Ovary (tissue), 9 donors: Measurements from ENCODE around the gene PPM1H. TPM values are rescaled to one million over a fixed set of nuclear protein-coding genes. Genes with fewer than 3 reads are reported as not detected.

Source experiments
- DNase-seq, 5 donors: peaks; one replicate each; pipeline ENCODE4 v3.0.0-alpha.2; 2019 to 2020
- H3K27ac ChIP-seq, 2 donors: fragments of 200-600 bp; one replicate each; pipeline versions ENCODE4 v1.5.1 to v1.8.0; 2019 to 2022
- H3K27me3 ChIP-seq: fragments of 200-600 bp; one replicate; pipeline ENCODE4 v1.8.0; 2022
- H3K36me3 ChIP-seq: fragments of 200-600 bp; sonication (generic); one replicate; pipeline ENCODE4 v1.5.1; 2019
- H3K4me1 ChIP-seq: one replicate; pipeline ENCODE4 v1.8.1; 2013; ENCODE audit warnings: mild to moderate bottlenecking, moderate library complexity; ENCODE audit not compliant: insufficient read depth
- H3K4me3 ChIP-seq: fragments of 200-600 bp; sonication (generic); one replicate; pipeline ENCODE4 v1.5.1; 2017
- H3K9me3 ChIP-seq, 2 donors: fragments of 200-600 bp in 1 of 2; sonication (generic) in 1 of 2; one replicate each; pipeline versions ENCODE4 v1.5.1 to v1.8.1; 2013 to 2019; ENCODE audit warnings: mild to moderate bottlenecking in 1 of 2, moderate library complexity in 1 of 2
- EP300 ChIP-seq: sonication (generic); formaldehyde crosslinking; IDR thresholded peaks from one replicate; pipeline ENCODE4 v1.6.1; 2017; ENCODE audit warnings: antibody characterized with exemption
- POLR2A ChIP-seq: fragments of 450-650 bp; IDR thresholded peaks from one replicate; pipeline ENCODE4 v1.6.1; 2017; ENCODE audit warnings: antibody characterized with exemption, mild to moderate bottlenecking, moderate library complexity
- WGBS, 3 donors: extraction: QIAGEN DNeasy Blood & Tissue Kit in 1 of 3; methylation state at CpG; one replicate each; pipeline versions ENCODE4 v1.1.5 to v1.1.7; 2013 to 2017; 5-methylcytosine and 5-hydroxymethylcytosine counted together
- intact Hi-C, 4 donors: fragments of 100-400 bp; cut with DNase I; formaldehyde crosslinking; loops; one replicate each; pipeline versions ENCODE4 v1.11.0 to v1.15.1; 2022 to 2023
- polyA plus RNA-seq, 2 donors: library from polyadenylated mRNA; stranded (reverse); fragments of 200-250 nt in 1 of 2; fragments of 350-450 nt in 1 of 2; fragmentation: Illumina TruSeq in 1 of 2; extraction: RNeasy Lipid Tissue Mini Kit (QIAGEN cat#74804) in 1 of 2; gene quantifications; one replicate each; pipeline ENCODE4 v1.2.3, GENCODE V29; 2013 to 2014
- total RNA-seq, 7 donors: library from RNA; depleted of rRNA in 2 of 7; stranded (reverse); fragments of >200 nt in 2 of 7; fragmentation: NEBNext Ultra II Directional in 3 of 7; extraction: Animal tissue kit (Norgen Biotek cat#: 25700) in 3 of 7; gene quantifications; one replicate each; pipeline versions ENCODE4 v1.1.0 to v1.2.4, GENCODE V29; 2016 to 2023
- TF ChIP-seq, protein P1 (sequence below), 3 donors: fragments of 450-650 bp in 2 of 3; fragments of 200-600 bp in 1 of 3; IDR thresholded peaks; one replicate each; pipeline versions ENCODE4 v1.5.1 to v1.8.0; 2016 to 2022; ENCODE audit warnings: antibody characterized with exemption in 3 of 3, mild to moderate bottlenecking in 1 of 3
- donor health status: DM: no; HTN: no; CAD: no; lungs with moderate emphysema.
- donor health status: DM: no; HTN: no; CAD: no.
- donor health status: Bipolar disorder and iron deficiency.
- donor health status: DM: yes; HTN: yes; CAD: no.
- donor health status: DM: no; HTN: no; CAD: no.
- donor health status: DM: yes; HTN: yes; CAD: no.

Gene PPM1H
- total and polyA plus RNA-seq, 9 donors: 1.6 to 45.4 (median 12.0) TPM

DNA sequence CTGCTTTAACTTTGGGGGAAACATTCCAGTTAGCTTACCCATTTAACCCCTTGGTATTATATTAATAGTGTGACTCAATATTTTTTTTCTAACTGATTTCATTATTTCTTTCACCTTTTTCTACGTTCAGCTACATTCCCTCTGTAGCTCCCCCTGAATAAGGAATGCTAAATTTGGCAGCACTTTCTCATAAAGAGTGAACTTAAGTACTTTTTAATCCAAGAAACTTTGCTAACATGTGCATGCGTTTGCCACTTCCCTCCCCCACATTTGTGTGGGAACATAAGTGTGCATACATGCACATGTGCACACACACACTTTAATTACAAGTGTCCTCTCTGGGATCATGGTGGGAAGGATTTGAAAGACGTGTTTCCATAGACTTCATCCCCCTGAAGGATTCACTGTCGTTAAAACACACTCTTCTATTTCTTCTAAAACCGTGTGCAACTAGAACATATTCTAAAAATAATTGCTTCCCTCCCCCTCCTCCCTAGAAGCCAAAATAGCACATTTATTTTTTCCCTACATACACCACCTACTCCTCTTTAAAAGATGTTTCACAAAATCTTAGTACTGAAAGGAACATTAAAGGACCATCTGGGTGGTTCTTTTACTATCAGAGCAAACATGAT lies 142.6 kb downstream of the PPM1H start:
- TF ChIP-seq, protein P1, sequence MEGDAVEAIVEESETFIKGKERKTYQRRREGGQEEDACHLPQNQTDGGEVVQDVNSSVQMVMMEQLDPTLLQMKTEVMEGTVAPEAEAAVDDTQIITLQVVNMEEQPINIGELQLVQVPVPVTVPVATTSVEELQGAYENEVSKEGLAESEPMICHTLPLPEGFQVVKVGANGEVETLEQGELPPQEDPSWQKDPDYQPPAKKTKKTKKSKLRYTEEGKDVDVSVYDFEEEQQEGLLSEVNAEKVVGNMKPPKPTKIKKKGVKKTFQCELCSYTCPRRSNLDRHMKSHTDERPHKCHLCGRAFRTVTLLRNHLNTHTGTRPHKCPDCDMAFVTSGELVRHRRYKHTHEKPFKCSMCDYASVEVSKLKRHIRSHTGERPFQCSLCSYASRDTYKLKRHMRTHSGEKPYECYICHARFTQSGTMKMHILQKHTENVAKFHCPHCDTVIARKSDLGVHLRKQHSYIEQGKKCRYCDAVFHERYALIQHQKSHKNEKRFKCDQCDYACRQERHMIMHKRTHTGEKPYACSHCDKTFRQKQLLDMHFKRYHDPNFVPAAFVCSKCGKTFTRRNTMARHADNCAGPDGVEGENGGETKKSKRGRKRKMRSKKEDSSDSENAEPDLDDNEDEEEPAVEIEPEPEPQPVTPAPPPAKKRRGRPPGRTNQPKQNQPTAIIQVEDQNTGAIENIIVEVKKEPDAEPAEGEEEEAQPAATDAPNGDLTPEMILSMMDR (IDR thresholded peaks at IDR 0.05): no peak
- no peak for TF ChIP-seq POLR2A
- TF ChIP-seq EP300: no peak
- intact Hi-C loops: loop anchor here in 3 of 4 donors (5.0 to 10.0 kb wide), 4 partner anchors 188 to 358 kb away; no protein-coding TSS in a partner anchor
- H3K27ac ChIP-seq: peak overlapping the region in 1 of 2 donors; percentile 6
- H3K4me1 ChIP-seq: peaks cover 3% of the 10 kb centered on the region
- no peak for DNase-seq
- WGBS, 3 donors: 3 to 8% (median 7%) methylated on average over 5 of the region's 5 CpGs
- H3K36me3 ChIP-seq: no peaks in the 10 kb centered on the region
- H3K27me3 ChIP-seq: no peaks in the 10 kb centered on the region
- H3K9me3 ChIP-seq: no peaks in the 10 kb centered on the region
- no peak overlapping the region for H3K4me3 ChIP-seq

DNA sequence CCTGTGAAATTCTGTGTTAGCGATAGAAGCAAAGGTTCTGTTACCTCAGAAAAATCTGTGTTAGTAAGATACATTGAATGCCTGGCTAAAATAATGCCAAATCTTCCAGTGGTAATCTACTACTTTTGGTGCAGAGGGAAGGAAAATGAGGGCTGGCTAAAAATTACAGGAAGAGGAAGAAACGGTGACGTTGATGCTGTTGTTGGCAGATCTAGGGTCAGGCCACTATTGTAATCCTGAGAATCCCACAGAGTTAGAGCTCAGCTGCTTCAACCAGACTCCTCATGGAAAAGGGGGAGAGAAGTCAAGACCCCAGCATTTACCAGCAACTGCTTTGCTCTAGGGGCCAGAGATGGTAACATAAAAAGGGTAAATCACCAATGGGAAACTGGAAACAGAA lies 145.1 kb downstream of the PPM1H start:
- DNase-seq: no peak
- 89 to 92% (median 91%) methylated on average over 3 of the region's 3 CpGs for WGBS, 3 donors
- H3K9me3 ChIP-seq: no peaks in the 10 kb centered on the region
- TF ChIP-seq EP300 (no peak), POLR2A (no peak)
- TF ChIP-seq, protein P1 (IDR thresholded peaks at IDR 0.05): no peak
- H3K36me3 ChIP-seq: no peaks in the 10 kb centered on the region
- intact Hi-C loops: loop anchor here in 3 of 4 donors (5.0 to 10.0 kb wide), 4 partner anchors 185 to 355 kb away; no protein-coding TSS in a partner anchor
- H3K4me3 ChIP-seq: no peak overlapping the region
- no peaks in the 10 kb centered on the region for H3K27me3 ChIP-seq
- H3K4me1 ChIP-seq: peaks cover 3% of the 10 kb centered on the region
- no peak overlapping the region for H3K27ac ChIP-seq

DNA sequence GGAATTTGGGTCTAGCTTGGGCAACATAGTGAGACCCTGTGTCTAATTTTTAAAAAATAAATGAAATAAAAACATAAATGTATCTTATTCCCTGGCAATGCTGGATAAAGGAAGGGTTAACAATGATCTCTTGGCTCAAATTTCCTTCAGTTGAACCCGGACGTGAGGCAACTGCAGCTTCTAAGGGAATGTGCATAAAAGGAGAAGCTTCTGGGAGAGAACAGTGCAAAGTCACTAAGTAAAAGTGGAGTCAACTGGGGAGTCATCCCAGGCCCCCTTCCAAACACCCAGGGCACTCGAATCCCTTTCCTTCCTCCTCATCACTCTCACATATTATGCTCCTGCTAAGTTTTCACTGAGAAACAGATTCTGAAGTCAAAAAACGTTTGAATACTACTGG lies 147.3 kb downstream of the PPM1H start:
- Histone ChIP-seq H3K36me3 (no peaks in the 10 kb centered on the region), H3K4me3 (no peak overlapping the region), H3K4me1 (peaks cover 1% of the 10 kb centered on the region), H3K9me3 (no peaks in the 10 kb centered on the region), H3K27me3 (no peaks in the 10 kb centered on the region), H3K27ac (no peak overlapping the region)
- TF ChIP-seq, protein P1 (IDR thresholded peaks at IDR 0.05): no peak
- TF ChIP-seq EP300: no peak
- TF ChIP-seq POLR2A: no peak
- WGBS, 3 donors: 35 to 40% (median 37%) methylated on average over 4 of the region's 4 CpGs
- intact Hi-C loops: no loop called here
- DNase-seq: no peak

DNA sequence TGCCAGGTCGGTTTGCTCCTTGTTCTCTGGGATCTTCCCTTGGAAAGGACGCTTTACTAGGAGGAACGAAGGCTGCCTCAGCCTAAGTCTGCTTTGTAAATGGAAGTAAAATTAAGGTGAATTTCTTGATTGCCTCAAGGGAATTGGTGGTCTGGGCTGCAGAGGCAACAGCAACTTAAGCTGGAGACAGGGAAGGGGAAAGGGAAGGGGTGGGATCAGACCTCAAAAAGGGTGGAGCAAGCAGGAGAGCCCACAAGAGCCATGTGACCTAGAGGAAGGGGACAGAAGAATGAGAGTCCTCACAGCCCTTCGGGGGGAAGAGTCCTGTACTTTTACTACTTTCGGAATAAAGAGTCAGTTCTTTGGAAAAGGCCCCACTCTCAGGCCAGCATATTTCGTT lies 147.9 kb downstream of the PPM1H start:
- TF ChIP-seq, protein P1 (IDR thresholded peaks at IDR 0.05): no peak
- no peak for TF ChIP-seq EP300
- whole genome bisulfite sequencing, 3 donors: 90 to 96% (median 90%) methylated on average over 6 of the region's 6 CpGs
- Histone ChIP-seq H3K36me3 (no peaks in the 10 kb centered on the region), H3K4me1 (no peaks in the 10 kb centered on the region), H3K4me3 (no peak overlapping the region), H3K27ac (no peak overlapping the region), H3K9me3 (no peaks in the 10 kb centered on the region), H3K27me3 (no peaks in the 10 kb centered on the region)
- intact Hi-C loops: no loop called here
- DNase-seq: no peak
